GM18873 (cell line): Measurements from ENCODE around the gene CD6.

ENCODE experiments used
- ATAC-seq: cut with Tn5 transposase; IDR thresholded peaks from one replicate; pipeline ENCODE4 v1.9.1; 2021; ENCODE audit warnings: mild to moderate bottlenecking, moderate library complexity, moderate number of reproducible peaks; ENCODE audit not compliant: unreplicated experiment, low FRiP score

CD6 gene

DNA sequence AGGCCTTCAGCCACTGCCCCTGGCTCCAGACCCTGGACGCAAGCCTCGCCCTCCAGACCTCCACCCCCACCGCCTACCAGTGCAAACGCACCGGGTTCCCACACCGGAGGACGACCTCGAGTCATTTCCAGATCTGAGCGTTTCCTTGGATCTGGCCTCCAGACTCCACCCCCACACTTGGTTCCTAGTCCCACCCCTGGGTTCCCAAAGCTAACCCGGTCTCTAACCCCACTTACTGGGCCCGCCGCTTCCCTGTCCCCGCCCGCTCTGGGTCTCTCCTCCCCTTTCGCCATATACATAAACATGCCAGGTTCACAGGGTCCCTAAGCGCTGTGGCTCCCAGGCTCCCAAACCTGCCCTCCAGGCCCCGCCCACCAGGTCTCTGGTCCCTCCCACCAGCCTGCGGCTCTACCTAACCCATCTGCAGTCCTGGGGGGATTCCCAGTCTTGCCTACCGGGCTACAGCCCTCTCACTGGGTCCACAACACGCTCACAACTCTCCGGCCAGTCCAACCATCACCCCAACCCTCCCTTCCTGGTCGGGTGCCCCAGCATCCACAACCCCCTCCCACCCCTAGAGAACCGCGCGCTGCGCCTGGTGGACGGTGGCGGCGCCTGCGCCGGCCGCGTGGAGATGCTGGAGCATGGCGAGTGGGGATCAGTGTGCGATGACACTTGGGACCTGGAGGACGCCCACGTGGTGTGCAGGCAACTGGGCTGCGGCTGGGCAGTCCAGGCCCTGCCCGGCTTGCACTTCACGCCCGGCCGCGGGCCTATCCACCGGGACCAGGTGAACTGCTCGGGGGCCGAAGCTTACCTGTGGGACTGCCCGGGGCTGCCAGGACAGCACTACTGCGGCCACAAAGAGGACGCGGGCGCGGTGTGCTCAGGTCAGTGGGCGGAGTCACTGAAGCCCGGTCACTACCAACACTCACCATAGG, 36.7 kb downstream of the CD6 start:
- no peak for ATAC-seq

DNA sequence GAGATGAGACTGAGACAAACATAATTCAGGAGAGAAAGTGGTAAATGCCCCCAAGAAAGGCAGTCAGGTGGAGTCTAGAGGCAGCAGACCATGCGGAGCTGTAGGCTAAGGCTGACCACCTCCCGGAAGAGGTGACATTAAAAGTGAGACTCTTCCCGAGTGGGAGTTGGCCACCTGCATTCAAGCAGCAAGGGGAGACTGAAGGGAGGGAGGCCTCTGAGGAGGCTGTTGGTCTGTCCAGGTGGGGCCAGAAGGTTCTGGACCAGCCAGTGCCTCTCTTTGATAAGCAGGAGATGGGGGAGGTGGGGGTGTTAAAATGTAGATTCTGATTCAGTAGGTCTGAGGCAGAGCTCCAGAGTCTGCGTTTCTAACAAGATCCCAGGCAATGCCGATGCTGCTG, 37.5 kb downstream of the CD6 start:
- ATAC-seq = no peak

GRCh38 chr11:61009392-61010275, 38.2 kb downstream of the CD6 start:
- no peak for ATAC-seq

GRCh38 chr11:61010466-61011228, 39.2 kb downstream of the CD6 start:
- no peak for ATAC-seq

- ATAC-seq = no peak
These were observed 39.9 kb downstream of the CD6 start for GRCh38 chr11:61011229-61011870.

GRCh38 chr11:61011950-61012736, 40.7 kb downstream of the CD6 start:
- no peak for ATAC-seq

DNA sequence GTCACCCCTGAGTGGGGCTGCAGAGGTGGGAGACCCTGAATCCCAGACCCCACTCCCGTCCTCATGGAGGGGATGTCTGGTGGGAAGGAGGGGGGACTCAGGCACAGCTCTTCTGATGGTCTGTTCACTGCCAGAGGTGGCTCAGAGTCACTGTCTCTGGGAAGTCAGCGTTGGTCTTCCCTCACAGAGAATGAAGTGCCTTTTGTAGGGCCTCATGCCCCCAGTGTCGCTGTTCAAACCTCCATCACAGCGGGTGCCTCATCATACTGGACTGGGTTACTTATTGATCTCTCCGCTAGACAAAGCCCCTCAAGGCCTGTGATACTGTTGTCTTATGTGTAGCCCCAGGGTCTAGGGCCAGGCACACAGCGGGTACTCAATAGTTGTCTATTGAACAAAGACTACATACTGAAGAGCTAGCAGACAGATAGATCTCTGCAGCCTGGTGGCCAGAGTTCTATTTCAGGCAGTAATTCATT, 41.3 kb downstream of the CD6 start:
- ATAC-seq = no peak

GRCh38 chr11:61018059-61018458, 46.6 kb downstream of the CD6 start:
- no peak for ATAC-seq

DNA sequence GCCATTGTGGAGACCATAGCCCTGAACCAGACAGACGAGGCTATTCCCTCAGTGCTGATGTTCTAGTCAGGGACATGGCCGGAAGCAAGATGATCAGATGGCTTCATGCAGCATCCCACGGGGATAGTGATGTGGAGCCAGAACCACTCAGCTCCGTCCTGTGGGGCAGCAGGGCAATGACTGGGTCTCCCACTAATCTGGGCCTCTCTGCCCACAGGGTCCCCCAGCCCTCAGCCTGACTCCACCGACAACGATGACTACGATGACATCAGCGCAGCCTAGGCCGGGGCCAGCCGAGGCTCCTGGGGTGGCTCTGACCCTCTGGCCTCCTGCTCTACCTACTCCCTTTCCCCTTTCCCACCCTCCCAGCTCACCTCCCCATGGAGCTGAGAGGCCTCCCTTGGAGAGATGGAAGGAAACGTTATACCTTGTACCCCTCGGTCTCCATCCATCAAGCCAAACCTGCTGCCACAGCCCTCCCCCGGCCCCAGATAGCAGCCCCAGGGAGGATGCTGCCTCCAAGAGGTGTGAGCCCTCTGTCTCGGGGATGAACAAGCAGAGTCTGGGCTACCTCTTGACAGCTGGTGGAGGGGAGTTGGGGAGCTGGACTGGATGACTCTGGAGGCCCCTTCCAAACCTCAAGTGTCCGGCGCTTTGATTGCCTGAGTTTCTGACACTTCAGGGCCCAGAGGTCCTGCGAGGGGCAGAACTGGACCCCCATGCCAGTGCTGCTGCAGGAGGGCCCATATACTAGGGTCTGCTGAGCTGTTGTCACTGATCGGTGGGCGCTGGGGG, 47.8 kb downstream of the CD6 start:
- ATAC-seq = no peak

GRCh38 chr11:61019832-61020405, 48.4 kb downstream of the CD6 start:
- ATAC-seq = no peak

- ATAC-seq = no peak
These were observed 49.2 kb downstream of the CD6 start for GRCh38 chr11:61020551-61021235.

DNA sequence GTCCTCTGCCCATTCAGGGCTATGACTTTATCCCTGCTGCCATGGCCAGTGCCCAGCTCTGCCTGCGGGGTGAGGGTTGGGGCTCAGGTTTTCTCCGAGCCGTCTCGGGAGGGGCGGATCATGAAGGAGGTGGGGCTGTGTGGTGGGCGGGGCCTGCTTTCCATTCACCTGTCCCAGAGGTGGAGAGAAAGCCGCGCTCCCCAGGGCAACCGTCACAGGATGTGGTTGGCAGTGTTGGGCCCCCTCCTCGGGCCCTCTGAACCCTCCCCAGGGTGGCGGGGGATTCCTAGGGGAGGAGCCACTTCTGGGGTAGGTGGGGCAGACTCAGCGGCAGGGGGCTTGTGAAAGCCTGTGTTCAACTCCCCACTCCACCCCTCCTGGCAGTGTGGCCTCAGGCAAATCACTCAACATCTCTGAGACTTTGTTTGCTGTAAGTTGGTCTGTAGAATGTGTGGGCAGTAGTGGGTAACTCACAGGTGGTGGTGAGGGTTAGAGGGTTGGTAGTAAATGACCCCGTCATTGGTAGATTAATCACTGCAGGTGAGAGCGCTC, 50.3 kb downstream of the CD6 start:
- ATAC-seq = no peak

GRCh38 chr11:61022311-61023085, 51.0 kb downstream of the CD6 start:
- no peak for ATAC-seq

DNA sequence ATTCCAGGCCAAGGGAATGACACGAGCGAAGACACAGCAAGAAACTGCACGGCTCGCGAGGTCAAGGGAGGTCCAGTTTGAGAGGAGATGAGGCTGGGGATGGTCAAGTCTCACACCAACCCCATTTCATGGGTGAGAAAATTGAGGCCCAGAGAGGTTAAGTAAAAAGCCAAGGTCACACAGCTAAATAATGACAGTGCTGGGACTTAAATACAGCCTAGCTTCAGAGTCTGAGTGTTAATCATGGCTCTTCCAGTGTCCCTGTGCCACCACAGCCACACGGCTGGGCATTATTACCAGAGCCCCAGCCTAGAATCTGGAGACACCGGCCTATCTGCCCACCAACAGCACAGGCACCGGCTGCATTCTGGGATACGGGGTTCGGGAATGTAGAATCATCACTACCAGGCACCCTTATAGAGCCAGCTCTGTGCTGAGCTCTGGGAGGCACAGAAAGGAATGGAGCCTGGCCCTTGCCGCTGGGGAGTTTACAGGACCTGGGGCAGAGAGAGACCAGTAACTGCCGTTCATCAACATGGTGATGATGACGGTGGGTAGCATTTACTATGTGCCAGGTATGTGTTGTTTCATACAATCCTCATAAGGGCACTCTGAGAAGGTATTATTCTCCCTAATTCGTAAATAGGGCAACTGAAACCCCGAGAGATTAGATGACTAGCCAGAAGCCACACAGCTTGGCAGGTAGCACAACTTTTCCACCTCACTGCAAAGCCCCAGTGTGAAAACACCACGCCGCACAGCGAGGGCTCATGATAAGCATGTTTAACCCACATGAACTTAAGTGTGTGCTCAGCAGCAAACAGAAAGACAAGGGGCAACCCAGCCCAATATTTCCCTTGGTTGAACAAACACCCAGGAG, 51.8 kb downstream of the CD6 start:
- no peak for ATAC-seq

- ATAC-seq = no peak
These were observed 52.5 kb downstream of the CD6 start for GRCh38 chr11:61023966-61024295.
